Measurements from ENCODE around the gene ZBTB7C.

DNA sequence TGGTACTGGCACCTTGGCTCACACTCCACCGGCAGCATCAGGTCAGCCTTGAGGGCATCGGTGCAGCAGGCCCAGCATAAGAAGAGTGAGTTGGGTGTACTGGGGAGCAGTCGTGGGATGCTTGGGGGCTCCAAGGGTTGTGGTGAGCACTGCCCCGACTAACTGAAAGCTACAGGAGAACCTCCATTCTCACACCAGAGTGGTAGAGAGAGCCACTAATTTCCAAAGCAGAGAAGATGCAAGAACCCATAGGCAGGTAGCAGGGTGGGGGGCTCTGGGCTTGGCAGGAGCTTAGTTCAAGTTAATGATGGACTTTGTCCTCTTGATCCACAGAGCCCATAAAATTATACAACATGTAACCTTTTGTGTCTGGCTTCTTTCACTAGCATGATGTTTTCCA, 330.7 kb downstream of the ZBTB7C start:
- no peak for TF ChIP-seq POLR2A (IDR thresholded peaks at IDR 0.05)
- TF ChIP-seq, protein P1, sequence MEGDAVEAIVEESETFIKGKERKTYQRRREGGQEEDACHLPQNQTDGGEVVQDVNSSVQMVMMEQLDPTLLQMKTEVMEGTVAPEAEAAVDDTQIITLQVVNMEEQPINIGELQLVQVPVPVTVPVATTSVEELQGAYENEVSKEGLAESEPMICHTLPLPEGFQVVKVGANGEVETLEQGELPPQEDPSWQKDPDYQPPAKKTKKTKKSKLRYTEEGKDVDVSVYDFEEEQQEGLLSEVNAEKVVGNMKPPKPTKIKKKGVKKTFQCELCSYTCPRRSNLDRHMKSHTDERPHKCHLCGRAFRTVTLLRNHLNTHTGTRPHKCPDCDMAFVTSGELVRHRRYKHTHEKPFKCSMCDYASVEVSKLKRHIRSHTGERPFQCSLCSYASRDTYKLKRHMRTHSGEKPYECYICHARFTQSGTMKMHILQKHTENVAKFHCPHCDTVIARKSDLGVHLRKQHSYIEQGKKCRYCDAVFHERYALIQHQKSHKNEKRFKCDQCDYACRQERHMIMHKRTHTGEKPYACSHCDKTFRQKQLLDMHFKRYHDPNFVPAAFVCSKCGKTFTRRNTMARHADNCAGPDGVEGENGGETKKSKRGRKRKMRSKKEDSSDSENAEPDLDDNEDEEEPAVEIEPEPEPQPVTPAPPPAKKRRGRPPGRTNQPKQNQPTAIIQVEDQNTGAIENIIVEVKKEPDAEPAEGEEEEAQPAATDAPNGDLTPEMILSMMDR (IDR thresholded peaks at IDR 0.05) = no peak

All from esophagus squamous epithelium (tissue), 4 donors.